HG02623 (cell line): ENCODE data around the gene MAD2L2.

Experiments
- ATAC-seq: cut with Tn5 transposase; IDR thresholded peaks from one replicate; pipeline ENCODE4 v1.9.1; 2021; ENCODE audit warnings: moderate library complexity; ENCODE audit not compliant: unreplicated experiment

MAD2L2 gene

DNA sequence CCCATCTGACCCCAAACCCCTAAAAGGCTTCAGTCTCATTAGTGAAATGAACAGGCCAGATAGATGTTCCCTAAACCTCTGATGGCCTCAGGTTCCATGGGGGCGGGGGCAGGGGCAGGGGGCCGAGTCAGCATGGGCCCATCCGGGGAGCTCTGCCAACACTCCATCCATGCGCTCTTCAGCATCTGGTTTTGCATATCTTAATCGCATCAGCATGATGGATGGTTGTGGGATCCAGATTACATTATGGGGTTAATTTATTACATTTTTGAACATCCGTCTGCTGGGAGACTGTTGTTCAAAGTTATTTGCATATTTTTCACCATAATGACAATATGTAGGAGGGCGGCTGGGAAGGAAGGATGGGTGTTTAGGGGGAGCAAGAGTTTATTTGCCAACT, 3.1 kb upstream of the MAD2L2 start:
- no peak for ATAC-seq

DNA sequence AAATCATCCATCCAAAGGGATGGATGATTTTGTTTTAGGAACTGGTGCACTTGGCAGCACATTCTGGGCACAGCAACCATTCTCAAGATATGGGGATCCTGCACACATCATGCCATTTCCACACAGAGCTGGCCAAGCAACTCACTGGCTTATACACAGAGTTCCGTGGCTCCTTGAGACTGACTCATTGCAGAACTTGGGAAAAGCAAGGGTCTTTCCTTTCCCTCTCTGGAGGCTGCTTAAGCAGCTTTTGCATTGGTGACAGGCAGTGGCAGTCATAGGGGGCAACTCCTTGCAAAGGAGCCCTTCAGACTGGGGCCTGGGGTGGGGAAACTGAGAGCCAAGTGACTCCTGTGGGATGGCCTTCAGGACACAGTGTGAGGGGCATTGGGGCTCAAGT, 1.9 kb upstream of the MAD2L2 start:
- no peak for ATAC-seq

DNA sequence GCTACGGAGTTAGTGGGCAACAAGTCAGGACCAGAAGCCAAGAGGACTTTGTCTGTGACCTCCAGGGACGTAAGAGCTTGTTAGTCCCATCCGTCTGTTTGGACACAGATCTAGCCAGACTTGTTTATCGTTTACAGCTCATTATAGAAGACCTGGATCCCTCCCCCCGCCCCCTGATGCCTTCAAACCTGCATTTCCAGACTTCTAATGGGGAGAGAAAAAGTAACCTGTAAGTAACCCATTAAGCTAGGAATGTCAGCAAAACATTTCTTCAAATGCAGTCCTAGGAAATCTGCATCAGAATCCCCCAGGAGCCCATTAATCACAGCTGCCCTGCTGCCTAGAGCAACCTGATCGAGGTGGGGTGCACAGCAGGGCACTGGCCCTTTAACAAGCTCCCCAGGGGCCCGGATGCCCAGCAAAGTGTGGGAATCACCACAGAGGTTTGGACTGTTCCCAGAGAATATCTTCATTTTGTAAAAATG, 1.4 kb upstream of the MAD2L2 start:
- no peak for ATAC-seq

DNA sequence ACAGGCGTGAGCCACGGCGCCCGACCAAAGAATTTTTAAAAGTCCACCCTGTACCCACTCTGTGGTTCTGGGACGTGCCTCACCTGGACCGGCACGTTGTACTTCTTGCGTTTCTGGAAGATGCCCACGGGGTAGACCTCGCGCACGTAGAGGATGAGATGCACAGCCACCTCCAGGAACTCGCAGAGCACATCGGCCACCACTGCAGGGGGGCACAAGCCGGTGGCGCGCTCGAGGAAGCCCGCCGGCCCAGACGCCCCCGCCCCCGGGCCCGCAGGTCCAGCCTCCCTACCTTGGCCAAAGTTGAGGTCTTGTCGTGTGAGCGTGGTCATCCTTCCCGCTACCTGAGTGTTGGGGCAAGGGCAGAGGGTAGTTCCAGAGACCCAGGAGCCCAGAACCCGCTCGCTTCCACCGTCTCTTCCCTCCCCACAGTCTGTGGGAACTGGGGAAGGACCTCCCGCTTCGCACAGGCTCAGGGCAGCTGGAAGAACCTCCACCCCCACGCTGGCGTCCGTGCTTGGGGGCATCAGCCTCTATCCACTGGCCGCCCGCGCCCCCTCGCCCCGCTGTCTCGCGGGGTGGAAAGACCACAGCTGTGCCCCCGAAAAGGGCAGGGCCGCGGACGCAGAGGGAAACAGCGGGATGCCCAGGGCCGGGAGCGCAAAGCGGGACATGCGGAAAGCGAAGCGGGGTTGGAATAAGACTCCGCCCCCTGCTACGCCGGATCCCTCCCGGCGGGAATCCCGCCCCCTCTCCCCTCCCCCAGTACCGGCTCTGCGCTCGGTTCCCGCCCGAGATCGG, 478 bp downstream of the MAD2L2 start:
- no peak for ATAC-seq

DNA sequence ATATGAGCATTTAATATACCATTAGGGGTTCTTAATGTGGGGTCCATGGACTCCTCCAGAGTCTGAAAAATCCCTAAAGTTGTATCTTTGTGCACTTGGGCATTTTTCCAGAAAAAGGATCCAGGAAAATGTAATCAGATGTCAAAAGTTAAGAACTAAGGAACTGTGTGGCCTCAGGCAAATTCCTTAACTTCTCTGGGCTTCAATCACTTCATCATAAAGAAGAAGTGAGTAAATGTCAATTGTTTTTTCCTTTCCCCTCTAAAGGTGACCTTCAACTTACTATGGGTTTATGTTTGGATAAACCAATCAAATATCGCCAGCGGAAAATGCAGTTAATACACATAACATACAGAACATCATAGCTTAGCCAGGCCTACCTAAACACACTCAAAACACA, 2.5 kb downstream of the MAD2L2 start:
- no peak for ATAC-seq

DNA sequence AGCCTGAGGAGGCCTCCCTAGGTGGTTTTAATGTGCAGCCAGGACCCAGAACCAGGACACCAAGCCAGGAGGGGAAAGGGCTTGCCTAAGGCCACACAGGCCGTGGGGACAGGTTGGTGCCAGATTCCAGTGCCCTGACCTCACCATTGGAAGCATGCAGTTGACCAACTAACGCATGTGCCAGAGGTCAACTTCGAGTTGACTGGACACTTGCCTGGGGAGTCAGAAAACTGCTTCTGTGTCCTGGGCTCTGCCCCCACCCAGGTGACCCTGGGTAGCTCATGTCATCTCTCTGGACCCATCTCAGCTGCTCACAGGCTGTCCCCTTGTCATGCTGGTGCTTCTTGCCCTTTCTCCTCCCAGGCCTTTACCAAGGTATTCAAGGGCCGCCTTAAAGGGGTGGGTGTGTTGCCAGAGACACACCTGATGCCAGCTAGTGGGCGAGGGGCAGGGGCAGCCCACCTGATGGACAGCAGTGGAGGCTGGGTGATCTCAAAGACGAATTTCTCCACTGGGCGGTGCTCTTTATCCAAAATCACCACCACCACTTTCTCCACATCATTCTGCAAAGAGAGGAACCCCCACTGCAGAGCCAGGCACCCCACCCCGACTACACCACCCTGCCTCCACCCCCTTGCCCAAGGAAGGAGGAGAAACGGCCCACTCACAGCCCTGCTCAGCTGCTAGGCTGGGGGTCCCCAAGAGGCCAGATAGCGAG, 4.4 kb downstream of the MAD2L2 start:
- ATAC-seq: no peak

DNA sequence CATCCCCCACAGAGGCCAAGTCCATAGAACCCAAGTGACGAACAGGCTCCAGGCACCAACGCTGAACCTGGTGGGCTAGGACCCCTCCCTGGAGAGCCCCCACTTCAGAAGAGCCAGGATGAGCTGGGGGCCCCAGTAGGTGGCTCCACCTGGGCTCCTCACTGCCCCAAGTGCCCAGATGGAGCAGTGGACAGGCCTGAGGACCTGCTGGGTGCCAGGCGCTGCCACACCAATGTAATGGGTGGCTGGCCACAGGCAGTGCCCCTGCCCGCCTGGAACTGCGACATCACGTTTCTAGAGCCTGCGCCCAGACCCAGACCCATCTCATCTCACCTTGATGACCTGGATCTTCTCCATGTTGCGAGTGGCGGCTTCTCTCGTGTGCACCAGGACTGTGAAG, 5.6 kb downstream of the MAD2L2 start:
- ATAC-seq: no peak

DNA sequence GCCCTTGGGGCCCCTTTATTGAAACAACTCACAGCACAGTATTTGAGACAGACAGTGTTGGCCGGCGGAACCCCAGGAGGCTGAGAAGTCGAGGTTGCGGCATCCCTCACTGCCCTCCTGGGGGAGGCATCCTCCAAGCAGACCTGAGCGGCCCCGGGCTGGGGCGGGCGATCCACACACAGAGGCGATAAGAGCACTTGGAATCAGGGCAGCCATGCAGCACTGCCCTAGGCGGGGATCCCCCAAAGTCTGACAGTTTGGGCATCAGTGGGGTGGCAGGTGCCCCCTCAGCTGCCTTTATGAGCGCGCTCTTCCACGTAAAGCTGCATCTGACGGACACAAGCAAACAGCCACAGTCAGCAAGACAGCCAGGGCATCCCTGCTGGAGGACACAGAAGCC, 6.5 kb downstream of the MAD2L2 start:
- no peak for ATAC-seq

DNA sequence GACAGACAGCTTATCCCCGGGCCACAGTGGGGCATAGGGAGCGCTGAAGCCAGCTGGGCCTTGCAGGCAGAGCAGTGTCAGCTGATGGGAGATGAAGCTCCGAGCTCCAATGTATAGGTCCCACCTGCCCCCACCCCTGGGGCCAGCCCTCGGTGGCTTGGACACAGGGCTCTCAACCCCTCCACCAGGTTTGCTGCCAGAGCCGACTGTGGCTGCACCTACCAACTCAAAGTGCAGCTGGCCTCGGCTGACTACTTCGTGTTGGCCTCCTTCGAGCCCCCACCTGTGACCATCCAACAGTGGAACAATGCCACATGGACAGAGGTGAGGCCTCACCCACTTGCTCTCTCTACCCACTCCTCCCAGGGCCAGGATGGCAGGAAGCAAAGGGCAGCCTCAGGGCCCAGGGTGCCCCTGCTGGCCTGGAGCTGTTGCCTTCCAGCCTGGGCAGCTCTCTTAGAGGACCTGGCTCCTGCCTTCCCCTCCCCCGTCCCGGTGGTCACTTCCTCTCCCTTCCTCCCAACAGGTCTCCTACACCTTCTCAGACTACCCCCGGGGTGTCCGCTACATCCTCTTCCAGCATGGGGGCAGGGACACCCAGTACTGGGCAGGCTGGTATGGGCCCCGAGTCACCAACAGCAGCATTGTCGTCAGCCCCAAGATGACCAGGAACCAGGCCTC, 7.7 kb downstream of the MAD2L2 start:
- ATAC-seq: no peak

DNA sequence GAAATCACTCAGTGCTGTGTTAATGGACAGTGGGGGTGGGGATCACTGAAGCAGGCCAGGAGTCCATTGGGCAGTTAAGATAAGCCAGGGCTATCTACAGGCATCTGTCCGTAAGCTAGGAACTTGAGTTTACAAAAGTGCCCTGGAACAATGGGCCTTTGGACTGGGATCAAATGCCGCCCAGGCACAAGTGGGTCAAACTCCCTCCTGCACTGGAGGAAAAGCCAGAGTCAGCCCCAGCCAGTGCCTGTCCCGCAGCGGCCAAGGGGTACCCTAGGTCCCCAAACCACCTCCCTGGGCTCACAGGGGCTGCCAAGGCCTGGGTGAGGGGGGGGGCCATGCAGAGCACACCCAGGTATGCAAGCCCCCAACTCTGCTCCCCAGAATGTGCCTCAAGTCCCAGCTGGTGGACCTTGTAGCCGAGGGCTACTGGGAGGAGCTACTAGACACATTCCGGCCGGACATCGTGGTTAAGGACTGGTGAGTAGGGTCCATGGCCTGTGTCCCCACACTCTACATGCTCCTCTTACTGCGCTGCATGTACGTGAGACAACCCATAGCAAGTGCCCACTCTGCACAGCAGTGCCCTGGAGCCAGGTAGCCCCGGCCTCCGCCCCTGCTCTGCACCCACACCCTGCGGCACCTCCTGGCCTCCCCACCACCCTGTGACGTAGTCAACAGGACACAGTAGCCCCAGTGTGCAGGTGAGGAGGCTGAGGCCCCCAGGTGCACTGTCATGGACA, 9.2 kb downstream of the MAD2L2 start:
- no peak for ATAC-seq

DNA sequence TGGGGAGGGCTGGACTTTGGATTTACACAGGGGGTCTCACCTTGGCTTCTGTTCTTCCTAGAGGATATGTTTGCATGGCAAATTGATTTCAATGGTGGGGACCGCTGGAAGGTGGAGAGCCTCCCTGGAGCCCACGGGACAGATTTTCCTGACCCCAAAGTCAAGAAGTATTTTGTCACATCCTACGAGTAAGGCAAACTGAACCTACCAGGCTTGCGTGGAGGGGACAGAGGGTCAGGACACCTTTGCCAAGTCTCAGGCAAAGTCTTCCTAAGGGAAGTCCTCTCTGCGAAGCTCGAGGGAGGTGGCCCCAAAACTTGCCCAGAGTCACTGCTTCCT, 9.8 kb downstream of the MAD2L2 start:
- ATAC-seq: no peak

DNA sequence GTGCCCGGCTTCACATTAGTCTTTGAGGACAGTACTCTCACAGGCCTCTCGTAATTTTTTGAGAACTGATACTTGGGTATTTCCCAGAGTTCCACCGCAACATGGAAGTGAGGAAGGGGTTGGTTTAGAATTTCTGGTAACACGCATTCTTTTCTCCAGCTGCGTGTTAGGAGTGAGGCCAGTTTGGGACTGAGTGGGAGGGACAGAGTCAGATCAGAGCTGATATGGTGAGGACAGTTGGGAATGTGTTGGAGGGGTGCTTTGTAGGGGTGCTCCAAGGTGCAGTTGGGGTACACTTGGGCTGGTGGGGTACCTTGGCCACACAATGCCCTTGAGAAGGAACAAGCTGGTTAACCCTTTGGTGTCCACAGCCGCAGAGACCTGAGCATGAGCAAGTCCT, 10.2 kb downstream of the MAD2L2 start:
- ATAC-seq: no peak

DNA sequence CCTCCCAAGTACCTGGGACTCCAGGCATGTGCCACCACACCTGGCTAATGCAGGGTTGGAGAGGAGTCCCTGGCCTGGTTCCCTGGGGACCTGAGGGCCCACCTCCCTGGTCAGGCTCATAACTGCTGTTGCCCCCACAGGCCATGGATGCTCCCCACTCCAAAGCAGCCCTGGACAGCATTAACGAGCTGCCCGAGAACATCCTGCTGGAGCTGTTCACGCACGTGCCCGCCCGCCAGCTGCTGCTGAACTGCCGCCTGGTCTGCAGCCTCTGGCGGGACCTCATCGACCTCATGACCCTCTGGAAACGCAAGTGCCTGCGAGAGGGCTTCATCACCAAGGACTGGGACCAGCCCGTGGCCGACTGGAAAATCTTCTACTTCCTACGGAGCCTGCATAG, 12.4 kb downstream of the MAD2L2 start:
- ATAC-seq: no peak

DNA sequence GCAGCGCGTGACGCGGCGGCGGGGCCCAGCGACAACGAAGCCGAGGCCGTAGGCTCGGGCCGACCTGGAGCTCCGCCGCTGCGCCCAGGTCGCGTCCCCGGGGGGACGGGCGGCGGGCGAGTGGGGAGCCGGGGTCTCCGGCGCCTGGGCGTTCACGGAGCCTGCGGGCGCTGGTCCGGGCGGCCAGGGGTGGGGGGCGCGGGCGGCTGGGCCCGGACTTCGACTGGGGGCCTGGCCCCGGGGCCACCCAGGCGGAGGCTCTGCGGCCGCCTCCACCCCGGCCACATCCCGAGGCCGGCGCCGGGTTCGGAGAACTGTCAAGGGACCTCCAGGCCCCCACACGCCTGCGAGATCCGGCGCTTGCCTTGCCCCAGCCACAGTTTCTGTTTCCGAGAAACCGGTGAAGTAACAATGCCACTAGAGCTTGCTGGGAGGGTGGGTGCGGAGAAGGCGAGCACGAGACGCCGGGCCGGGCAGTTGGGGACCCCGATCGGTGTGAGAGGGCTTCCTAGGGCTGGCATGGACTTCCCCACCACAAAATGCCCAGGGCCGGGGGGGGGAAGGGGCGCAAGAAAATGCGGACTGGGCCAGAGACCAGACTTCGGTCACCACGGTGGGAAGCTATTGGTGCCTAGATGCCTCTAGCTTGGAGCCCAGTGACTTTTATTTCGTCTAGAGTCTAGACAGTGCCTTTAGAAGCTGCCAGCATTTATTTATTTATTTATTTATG, 16.4 kb downstream of the MAD2L2 start:
- peak; percentile 32 for ATAC-seq

DNA sequence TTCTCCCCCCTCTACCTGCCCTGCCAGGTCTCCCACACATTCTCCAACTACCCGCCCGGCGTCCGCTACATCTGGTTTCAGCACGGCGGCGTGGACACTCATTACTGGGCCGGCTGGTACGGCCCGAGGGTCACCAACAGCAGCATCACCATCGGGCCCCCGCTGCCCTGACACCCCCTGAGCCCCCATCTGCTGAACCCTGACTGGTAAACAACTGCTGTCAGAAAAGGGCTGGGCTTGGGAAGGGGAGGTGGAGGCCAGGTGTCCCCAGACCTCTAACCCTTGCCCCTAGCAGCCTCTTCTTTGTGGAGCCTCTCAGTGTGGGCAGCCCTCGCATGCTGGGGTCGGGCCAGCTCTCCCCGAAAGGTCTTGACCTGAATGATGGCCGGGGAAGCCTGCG, 19.8 kb downstream of the MAD2L2 start:
- no peak for ATAC-seq

DNA sequence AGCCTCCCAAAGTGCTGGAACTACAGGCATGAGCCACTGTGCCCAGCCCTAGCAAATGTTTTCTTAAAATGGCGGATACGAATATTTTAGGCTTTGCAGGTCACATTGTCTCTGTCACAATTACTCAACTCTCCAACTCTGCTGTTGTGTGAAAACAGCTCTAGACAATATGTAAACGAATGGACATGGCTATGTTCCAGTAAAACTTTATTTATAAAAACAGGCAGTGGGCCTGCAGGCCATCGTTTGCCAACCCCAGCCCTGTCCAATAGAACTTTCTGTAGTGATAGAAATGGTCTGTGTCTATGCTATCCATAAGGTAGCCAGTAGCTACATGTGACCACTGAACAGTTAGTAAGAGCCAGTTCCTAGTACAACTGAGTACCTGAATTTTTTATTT, 21.2 kb downstream of the MAD2L2 start:
- no peak for ATAC-seq

DNA sequence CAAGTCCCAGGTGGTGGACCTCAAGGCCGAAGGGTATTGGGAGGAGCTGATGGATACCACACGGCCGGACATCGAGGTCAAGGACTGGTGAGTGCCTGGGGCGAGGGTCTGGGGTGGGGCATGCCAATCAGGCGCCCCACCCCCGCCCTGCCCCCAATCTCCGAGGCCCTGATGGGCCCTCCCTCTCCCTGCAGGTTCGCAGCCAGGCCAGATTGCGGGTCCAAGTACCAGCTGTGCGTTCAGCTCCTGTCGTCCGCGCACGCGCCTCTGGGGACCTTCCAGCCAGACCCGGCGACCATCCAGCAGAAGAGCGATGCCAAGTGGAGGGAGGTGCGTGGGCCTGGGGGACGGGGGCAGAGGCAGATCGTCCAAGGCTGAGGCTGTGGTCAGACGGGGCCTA, 22.4 kb downstream of the MAD2L2 start:
- no peak for ATAC-seq

DNA sequence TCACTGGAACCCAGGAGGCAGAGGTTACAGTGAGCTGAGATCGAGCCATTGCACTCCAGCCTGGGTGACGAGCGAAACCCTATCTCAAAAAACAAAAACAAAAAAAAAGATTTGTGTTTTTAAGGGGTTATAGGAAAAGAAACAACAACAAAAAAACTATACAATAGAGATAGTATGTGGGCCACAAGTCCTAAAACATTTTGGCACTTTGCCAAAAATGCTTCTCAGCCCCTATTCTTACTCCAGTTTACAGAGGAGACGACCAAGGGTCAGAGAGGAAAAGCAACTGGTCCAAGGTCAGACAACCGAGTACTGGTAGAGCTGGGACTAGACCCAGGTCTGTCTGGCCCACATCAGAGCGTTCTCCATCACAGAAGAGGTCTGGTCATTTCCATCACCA, 23.3 kb downstream of the MAD2L2 start:
- no peak for ATAC-seq

DNA sequence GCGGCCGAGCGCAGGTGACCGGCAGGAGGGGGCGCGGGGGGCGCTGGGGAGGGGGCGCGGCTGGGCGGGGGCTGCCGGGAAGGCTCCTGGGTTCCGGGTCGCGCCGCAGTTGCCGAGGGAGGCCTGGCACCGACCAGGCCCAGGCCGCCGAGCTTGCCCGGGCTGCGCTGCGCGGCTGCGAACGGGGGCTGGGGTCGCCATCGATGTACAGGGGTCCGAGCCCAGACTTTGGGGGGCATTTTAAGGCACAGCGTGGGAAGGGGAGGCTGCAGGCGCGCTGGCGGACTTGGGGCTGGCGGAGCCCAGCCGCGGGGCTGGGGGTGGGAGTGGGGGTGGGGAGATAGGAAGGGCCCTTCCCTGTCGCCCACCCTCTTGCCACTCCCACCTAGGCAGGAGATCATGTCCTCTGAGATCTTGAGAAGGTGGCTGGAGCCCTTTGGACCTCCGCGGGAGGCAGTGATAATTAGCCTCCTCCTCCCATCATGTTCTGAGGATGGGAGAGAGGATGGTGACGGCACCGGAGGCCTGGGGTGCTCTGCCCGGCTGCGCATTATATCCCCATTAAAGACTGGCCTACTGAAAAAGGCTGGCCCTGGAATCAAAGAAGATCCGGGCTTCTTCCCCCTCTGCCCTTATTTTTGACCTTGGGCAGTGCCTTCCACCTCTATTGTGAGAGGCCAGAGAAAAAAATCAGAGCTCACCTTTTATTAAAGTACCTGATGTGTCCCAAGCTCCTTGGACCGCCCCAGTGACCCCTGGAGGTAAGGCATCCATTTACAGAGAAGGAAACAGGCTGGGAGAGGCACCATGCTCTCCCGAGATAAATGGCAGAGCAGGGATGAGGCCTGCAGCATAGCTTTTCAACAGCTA, 25.8 kb downstream of the MAD2L2 start:
- no peak for ATAC-seq
